ENCODE data around the gene OR6N1.

OR6N1 gene

DNA sequence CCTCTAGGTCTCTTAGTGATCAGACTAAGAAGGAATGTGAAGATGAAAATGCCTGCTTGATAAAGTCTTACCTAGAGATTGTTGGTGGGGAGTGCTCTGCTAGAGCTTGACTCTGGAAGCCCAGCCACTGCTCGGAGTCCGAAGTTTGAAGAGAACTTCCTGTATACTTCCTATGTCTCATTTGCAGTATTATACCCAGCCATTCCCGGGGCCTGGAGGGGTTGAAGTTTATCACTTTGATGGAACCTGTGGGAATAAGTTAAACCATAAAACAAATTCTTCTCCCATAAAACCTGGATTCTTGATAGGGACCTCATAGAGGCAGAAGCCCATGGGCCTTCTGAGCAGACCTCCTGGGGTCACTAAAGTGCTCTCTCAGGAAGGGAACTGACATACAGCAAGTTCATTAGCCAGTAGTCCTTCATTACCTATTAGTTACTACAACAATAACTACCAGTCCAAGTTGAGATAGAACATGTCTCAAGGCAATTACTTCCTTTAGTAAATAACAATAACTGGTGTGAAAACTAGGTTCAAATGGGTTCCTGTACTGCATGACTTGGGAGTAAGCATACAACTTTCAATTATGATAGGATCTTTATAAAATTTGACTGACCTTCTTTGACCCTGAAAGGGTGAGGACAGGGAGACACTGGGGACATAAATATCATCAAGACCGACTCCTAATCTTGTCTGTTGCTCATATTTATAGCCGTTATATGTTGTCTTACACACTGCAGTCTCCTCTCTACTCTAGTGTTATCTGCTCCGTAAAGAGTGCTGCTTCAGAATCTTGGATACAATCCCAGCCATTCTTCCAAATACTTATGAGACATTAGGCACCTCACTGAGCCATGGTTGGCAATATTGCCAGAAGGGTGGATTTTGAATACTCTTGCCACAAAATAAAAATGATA, at the start of gene OR6N1:
OR6N1 (minus strand) TSS at position 246 of the 917 bp plus-strand sequence. CDS start 5,513 bp downstream, outside the sequence.
- TF ChIP-seq, protein P1, sequence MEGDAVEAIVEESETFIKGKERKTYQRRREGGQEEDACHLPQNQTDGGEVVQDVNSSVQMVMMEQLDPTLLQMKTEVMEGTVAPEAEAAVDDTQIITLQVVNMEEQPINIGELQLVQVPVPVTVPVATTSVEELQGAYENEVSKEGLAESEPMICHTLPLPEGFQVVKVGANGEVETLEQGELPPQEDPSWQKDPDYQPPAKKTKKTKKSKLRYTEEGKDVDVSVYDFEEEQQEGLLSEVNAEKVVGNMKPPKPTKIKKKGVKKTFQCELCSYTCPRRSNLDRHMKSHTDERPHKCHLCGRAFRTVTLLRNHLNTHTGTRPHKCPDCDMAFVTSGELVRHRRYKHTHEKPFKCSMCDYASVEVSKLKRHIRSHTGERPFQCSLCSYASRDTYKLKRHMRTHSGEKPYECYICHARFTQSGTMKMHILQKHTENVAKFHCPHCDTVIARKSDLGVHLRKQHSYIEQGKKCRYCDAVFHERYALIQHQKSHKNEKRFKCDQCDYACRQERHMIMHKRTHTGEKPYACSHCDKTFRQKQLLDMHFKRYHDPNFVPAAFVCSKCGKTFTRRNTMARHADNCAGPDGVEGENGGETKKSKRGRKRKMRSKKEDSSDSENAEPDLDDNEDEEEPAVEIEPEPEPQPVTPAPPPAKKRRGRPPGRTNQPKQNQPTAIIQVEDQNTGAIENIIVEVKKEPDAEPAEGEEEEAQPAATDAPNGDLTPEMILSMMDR (IDR thresholded peaks at IDR 0.05; ENCODE audit: low read length, missing control alignments): no peak
- DNase-seq (ENCODE audit: low read depth): no peak
- no peak within 1 kb of the TSS for H3K4me3 ChIP-seq (replicated peaks; ENCODE audit: low read depth, low read length)

DNA sequence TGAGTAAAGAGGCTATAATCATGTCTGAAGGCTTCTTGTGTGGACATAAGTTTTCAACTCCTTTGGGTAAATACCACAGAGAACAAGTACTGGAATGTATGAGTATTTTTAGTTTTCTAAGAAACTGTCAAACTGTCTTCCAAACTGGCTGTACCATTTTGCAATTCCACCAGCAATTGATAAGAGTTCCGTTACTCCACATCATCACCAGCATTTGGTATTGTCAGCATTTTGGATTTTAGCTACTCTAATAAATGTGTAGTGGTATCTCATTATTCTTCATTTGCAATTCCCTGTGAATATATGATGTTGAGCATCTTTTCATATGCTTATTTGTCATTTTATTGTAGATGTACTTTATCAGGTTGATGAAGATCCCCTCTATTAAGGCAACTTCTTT, 49.7 kb upstream of the OR6N1 start:
- no peak overlapping the region for H3K4me3 ChIP-seq (replicated peaks; ENCODE audit: low read depth, low read length)
- TF ChIP-seq, protein P1 (IDR thresholded peaks at IDR 0.05; ENCODE audit: low read length, missing control alignments): no peak
- no peak for DNase-seq (ENCODE audit: low read depth)

DNA sequence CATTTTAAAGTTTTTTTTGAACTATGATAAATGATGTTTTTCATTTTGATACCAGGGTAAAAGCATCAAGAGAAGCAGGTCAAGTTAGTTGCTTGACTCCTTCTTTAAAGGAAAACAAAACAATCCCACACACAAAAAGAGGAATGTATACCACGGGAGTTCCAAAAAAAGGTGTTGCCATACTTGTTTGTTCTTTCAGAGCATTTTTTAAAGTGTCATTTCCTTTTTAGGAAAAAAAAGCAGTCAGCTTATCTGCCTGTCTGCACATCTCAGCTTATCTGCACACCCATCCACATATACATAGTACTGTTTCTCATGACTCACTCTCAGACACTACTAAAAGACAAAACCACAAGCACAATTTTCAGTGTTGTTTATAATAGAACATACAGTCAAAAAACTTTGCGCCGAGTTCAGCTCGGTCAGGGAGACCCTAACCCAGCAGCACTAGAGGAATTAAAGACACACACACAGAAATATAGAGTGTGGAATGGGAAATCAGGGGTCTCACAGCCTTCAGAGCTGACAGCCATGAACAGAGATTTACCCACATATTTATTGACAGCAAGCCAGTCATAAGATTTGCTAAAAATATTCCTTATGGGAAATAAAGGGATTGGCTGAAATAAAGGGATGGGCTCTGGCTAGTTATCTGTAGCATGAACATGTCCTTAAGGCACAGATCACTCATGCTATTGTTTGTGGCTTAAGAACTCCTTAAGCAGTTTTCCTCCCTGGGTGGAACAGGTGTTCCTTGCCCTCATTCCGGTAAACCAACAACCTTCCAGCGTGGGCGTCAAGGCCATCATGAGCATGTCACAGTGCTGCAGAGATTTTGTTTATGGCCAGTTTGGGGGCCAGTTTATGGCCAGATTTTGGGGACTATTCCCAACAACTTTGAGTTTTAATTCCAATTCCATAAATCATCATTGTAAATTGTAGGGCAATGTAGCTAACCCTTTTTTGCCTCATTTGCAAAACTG, 47.8 kb upstream of the OR6N1 start:
- TF ChIP-seq, protein P1 (IDR thresholded peaks at IDR 0.05; ENCODE audit: low read length, missing control alignments): no peak
- peak; percentile 31 for DNase-seq (ENCODE audit: low read depth)
- H3K4me3 ChIP-seq (replicated peaks; ENCODE audit: low read depth, low read length): no peak overlapping the region

- DNase-seq (ENCODE audit: low read depth): peak; percentile 17
- H3K4me3 ChIP-seq (replicated peaks; ENCODE audit: low read depth, low read length): no peak overlapping the region
- TF ChIP-seq, protein P1 (IDR thresholded peaks at IDR 0.05; ENCODE audit: low read length, missing control alignments): no peak
These were observed 47.0 kb upstream of the OR6N1 start for GRCh38 chr1:158818975-158819431.

GRCh38 chr1:158818560-158818959, 46.6 kb upstream of the OR6N1 start:
- TF ChIP-seq, protein P1 (IDR thresholded peaks at IDR 0.05; ENCODE audit: low read length, missing control alignments): no peak
- no peak overlapping the region for H3K4me3 ChIP-seq (replicated peaks; ENCODE audit: low read depth, low read length)
- no peak for DNase-seq (ENCODE audit: low read depth)

- TF ChIP-seq, protein P1 (IDR thresholded peaks at IDR 0.05; ENCODE audit: low read length, missing control alignments): no peak
- no peak overlapping the region for H3K4me3 ChIP-seq (replicated peaks; ENCODE audit: low read depth, low read length)
- DNase-seq (ENCODE audit: low read depth): no peak
These were observed 43.0 kb upstream of the OR6N1 start for GRCh38 chr1:158814970-158815369.

Measured in fibroblast of pulmonary artery (primary cell).